Tibial artery (tissue), 4 donors: ENCODE data around the gene ACTL10.

Experiments used
- DNase-seq, 2 donors: peaks; one replicate each; pipeline ENCODE4 v3.0.0-alpha.2; 2019
- H3K27ac ChIP-seq, 2 donors: fragments of 200-600 bp; sonication (generic) in 1 of 2; 1 replicate in 1 of 2; 2 replicates in 1 of 2; pipeline ENCODE4 v1.5.1; 2018 to 2019; ENCODE audit warnings: mild to moderate bottlenecking in 1 of 2
- H3K27me3 ChIP-seq, 2 donors: fragments of 200-600 bp; sonication (generic) in 1 of 2; one replicate each; pipeline versions ENCODE4 v1.5.1 to v1.6.0; 2016 to 2019
- H3K36me3 ChIP-seq, 3 donors: fragments of 200-600 bp; sonication (generic) in 2 of 3; one replicate each; pipeline ENCODE4 v1.5.1; 2016 to 2019; ENCODE audit warnings: mild to moderate bottlenecking in 2 of 3
- H3K4me1 ChIP-seq, 4 donors: fragments of 200-600 bp; sonication (generic) in 2 of 4; 1 replicate in 3 of 4; 2 replicates in 1 of 4; pipeline ENCODE4 v1.5.1; 2016 to 2019
- H3K4me3 ChIP-seq, 2 donors: fragments of 200-600 bp; sonication (generic) in 1 of 2; 1 replicate in 1 of 2; 2 replicates in 1 of 2; pipeline ENCODE4 v1.5.1; 2018 to 2019; ENCODE audit warnings: mild to moderate bottlenecking in 2 of 2
- H3K9me3 ChIP-seq, 3 donors: fragments of 200-600 bp; sonication (generic) in 1 of 3; one replicate each; pipeline ENCODE4 v1.5.1; 2016 to 2019
- intact Hi-C: fragments of 100-400 bp; cut with DNase I; formaldehyde crosslinking; loops from one replicate; pipeline ENCODE4 v1.15.0; 2023; ENCODE audit warnings: low total_unique reads
- TF ChIP-seq, protein P1 (sequence below), 2 experiments: fragments of 200-600 bp in 1 of 2; fragments of 450-650 bp in 1 of 2; IDR thresholded peaks; one replicate each; pipeline ENCODE4 v1.5.1; 2017 to 2019; ENCODE audit warnings: antibody characterized with exemption in 2 of 2, mild to moderate bottlenecking in 1 of 2, moderate library complexity in 1 of 2

The ACTL10 gene

DNA sequence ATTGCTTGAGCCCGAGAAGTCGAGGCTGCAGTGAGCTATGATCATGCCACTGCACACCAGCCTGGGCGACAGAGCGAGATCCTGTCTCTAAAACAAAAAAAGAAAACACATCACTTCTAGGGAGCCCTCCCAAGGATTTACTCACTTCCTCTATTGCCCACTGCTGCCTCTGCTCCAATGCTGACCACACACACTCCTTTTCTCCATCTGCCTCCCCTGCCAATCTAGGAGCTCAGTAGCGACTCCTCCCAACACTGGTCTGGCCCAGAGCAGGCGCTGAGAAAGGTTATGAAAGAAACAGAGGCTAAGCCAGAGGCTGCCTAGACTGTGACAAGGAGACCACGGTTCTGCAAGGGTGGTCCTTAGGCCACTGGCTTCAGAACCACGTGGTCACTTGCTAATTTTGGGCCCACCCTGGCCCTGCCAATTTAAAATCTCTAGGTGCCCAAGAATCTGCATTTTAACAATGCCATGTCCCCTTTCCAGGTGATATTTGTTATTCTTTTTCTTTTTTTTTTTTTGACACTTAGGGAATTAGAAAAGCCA lies 20.7 kb downstream of the ACTL10 start:
- intact Hi-C loops = loop anchor here (10.0 kb wide), 1 partner anchor 47 kb away; the partner anchor contains the start of gene ZNF341
- Histone ChIP-seq H3K36me3 (no peaks in the 10 kb centered on the region), H3K4me1 (peaks cover 0 to 19% (median 10%) of the 10 kb centered on the region in 4 donors), H3K9me3 (no peaks in the 10 kb centered on the region), H3K27me3 (no peaks in the 10 kb centered on the region), H3K4me3 (no peak overlapping the region), H3K27ac (no peak overlapping the region)
- TF ChIP-seq, protein P1, sequence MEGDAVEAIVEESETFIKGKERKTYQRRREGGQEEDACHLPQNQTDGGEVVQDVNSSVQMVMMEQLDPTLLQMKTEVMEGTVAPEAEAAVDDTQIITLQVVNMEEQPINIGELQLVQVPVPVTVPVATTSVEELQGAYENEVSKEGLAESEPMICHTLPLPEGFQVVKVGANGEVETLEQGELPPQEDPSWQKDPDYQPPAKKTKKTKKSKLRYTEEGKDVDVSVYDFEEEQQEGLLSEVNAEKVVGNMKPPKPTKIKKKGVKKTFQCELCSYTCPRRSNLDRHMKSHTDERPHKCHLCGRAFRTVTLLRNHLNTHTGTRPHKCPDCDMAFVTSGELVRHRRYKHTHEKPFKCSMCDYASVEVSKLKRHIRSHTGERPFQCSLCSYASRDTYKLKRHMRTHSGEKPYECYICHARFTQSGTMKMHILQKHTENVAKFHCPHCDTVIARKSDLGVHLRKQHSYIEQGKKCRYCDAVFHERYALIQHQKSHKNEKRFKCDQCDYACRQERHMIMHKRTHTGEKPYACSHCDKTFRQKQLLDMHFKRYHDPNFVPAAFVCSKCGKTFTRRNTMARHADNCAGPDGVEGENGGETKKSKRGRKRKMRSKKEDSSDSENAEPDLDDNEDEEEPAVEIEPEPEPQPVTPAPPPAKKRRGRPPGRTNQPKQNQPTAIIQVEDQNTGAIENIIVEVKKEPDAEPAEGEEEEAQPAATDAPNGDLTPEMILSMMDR (IDR thresholded peaks at IDR 0.05) = no peak
- no peak for DNase-seq

DNA sequence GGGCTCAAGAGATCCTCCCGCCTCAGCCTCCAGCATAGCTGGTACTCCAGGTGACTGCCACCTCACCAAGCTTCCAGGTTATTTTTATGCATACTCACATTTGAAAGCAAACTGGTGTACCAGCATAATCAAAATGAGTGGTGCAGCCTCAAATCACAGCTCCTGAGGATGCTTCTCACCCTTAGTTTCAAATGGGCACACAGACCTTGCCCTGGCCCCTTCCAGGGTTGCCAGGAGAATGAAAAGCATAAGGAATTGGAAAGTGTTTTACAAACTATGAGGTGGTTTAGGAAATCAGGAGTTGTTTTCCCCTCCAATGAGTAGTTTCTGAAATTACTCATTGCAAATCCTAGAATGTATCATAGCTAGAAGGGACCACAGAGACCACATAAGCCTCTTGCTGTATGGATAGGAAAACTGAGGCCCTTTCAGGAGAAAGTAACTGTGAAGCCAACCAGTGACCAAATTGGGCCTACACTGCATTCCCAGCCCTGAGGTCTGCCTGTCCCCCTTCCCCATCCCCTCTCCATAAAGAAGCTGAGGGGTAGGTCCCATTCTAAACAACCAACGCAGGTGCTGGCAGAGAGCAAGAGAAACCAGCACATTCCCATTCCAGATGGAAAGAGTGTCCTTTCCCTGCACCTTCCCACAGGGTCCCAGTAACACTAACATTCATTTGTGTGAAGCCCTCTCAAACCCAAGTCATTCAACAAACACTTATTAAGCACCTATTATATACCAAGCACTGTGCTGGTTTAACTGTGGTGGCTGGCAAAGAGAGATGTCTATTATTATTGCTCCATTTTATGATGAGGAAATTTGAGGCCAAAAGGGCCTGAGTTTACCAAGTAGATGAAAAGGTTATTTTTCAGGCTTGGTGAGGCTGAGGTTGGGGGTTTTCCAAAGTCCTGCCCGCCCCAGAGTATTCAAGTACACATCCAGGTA lies 21.5 kb downstream of the ACTL10 start:
- intact Hi-C loops = loop anchor here (10.0 kb wide), 1 partner anchor 47 kb away; the partner anchor contains the start of gene ZNF341
- H3K27ac ChIP-seq = no peak overlapping the region
- TF ChIP-seq, protein P1 (IDR thresholded peaks at IDR 0.05) = no peak
- H3K4me3 ChIP-seq = no peak overlapping the region
- no peaks in the 10 kb centered on the region for H3K9me3 ChIP-seq
- peaks cover 0 to 19% (median 10%) of the 10 kb centered on the region in 4 donors for H3K4me1 ChIP-seq
- H3K27me3 ChIP-seq = no peaks in the 10 kb centered on the region
- H3K36me3 ChIP-seq = no peaks in the 10 kb centered on the region
- no peak for DNase-seq

DNA sequence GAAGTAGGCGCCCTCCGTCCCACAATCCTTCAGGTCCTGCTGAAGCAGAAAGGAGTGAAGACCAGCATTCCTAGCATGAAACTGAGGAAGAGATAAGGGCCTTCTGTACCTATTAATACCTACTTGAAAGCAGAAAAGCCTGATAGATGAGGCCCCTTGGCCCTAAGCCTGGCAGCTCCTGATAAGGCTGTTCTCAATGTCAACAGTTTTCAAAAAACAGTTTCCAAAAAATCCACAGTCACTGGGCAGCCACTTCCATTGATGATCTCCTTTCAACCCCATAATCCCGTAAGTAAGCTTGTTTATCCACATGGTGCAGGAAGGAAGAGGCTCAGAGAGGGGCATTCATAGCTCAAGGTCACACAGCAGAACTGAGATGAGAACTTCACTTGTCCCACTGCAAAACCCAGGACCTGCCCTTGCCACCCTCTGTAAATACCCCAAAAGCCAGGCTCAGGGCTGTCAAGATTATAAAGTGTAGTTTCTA lies 22.2 kb downstream of the ACTL10 start:
- Histone ChIP-seq H3K4me1 (peaks cover 0 to 23% (median 16%) of the 10 kb centered on the region in 4 donors), H3K4me3 (no peak overlapping the region), H3K9me3 (no peaks in the 10 kb centered on the region), H3K27ac (no peak overlapping the region), H3K27me3 (no peaks in the 10 kb centered on the region), H3K36me3 (no peaks in the 10 kb centered on the region)
- TF ChIP-seq, protein P1 (IDR thresholded peaks at IDR 0.05) = no peak
- no peak for DNase-seq
- intact Hi-C loops = loop anchor here (10.0 kb wide), 1 partner anchor 46 kb away; the partner anchor contains the start of gene ZNF341

DNA sequence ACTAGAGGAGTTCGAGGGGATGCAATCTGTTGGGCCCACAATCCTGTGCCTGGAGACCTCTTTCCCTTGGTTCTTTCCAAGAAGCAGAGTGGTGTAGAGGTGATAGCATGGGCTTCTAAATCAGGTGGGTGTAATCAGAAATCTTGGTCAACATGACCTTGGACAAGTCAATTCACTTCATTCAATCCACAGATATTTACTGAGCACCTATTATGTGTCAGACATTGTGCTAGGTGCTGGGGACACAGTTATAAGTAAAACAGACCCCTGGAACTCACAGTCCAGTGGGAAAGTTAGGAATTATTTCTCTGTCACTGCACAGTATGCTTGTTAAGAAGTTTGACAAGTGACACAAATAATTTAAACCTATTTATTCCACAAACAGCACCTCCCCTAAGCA lies 22.8 kb downstream of the ACTL10 start:
- H3K4me1 ChIP-seq = peaks cover 0 to 28% (median 21%) of the 10 kb centered on the region in 4 donors
- intact Hi-C loops = loop anchor here (10.0 kb wide), 1 partner anchor 45 kb away; the partner anchor contains the start of gene ZNF341
- TF ChIP-seq, protein P1 (IDR thresholded peaks at IDR 0.05) = no peak
- no peak for DNase-seq
- H3K9me3 ChIP-seq = no peaks in the 10 kb centered on the region
- no peak overlapping the region for H3K4me3 ChIP-seq
- no peaks in the 10 kb centered on the region for H3K36me3 ChIP-seq
- H3K27me3 ChIP-seq = no peaks in the 10 kb centered on the region
- H3K27ac ChIP-seq = no peak overlapping the region

DNA sequence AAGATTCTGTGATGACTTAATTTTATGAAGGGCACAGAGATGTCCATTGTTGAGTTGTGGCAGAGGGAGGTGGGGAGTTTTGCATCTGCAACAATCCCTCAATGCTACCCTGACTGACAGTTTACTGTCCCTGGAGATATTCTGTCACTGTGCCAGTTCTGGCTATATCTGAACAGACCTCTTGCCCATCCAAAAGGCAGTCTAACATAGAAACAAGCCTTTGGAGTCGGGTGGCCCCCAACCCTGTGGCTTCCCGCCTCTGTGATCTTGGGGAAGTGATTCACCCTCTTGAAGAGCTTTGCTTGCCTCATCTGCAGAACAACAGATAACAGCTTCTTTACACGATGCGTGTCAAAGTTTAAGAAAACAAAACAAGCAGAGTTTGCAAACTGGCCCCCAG lies 23.2 kb downstream of the ACTL10 start:
- TF ChIP-seq, protein P1 (IDR thresholded peaks at IDR 0.05) = no peak
- Histone ChIP-seq H3K4me3 (no peak overlapping the region), H3K27me3 (no peaks in the 10 kb centered on the region), H3K9me3 (no peaks in the 10 kb centered on the region), H3K27ac (no peak overlapping the region), H3K4me1 (peaks cover 0 to 31% (median 22%) of the 10 kb centered on the region in 4 donors), H3K36me3 (no peaks in the 10 kb centered on the region)
- intact Hi-C loops = loop anchor here (10.0 kb wide), 1 partner anchor 45 kb away; the partner anchor contains the start of gene ZNF341
- no peak for DNase-seq
